K562 (cell line): Measurements from ENCODE around the gene BCO2. TPM values are rescaled to one million over a fixed set of nuclear protein-coding genes. Genes with fewer than 3 reads are reported as not detected.
A peak's percentile ranks its signal among the peaks of the same experiment; 100 is the strongest.

ENCODE experiments used
- ATAC-seq: fragments of 200-7000 bp; cut with Tn5 transposase; 3 replicates; pipeline ENCODE4 v1.9.1; 2020; ENCODE audit warnings: moderate library complexity
- BruUV-seq: library from RNA; stranded (reverse); fragments of 400-500 nt; replicated peaks from 2 replicates; lab custom pipeline; 2021; lab: Mats Ljungman, UMichigan
- CTCF ChIA-PET: fragments of 300-600 bp; formaldehyde crosslinking; extraction: SDS; loops from one replicate; lab custom pipeline; 2021; ENCODE audit warnings: low intra/inter-chr PET ratio; lab: Yijun Ruan, JAX
- POLR2A ChIA-PET: fragments of 300-600, 350-650 bp; sonication (Branson Sonifier 250); formaldehyde crosslinking; extraction: SDS; loops from one replicate; lab custom pipeline; 2021; ENCODE audit warnings: antibody characterized with exemption, inconsistent platforms; lab: Yijun Ruan, JAX
- DNase-seq, 4 experiments: peaks; one replicate each; pipeline versions ENCODE4 v3.0.0 to v3.0.0-alpha.2; 2011 to 2018; ENCODE audit warnings: low spot score in 3 of 4, mixed read lengths in 3 of 4; ENCODE audit errors: extremely low read depth in 1 of 4
- FAIRE-seq: peaks from 2 replicates; lab custom pipeline; 2011; peaks lifted over from hg19 to GRCh38; lab: Jason Lieb, UNC
- H2AFZ ChIP-seq: 2 replicates; pipeline ENCODE4 v1.6.0; 2011; ENCODE audit warnings: low read depth, low read length, control low read depth, inconsistent platforms
- H3K27ac ChIP-seq: fragments of 200-600 bp; 3 replicates; pipeline ENCODE4 v1.8.0; 2011; ENCODE audit warnings: low read depth, mild to moderate bottlenecking, control low read depth, inconsistent platforms, low read length, moderate library complexity, mixed read lengths; ENCODE audit errors: extremely low read depth
- H3K27me3 ChIP-seq, 2 experiments: fragments of 300-600 bp in 1 of 2; 2 replicates in 1 of 2; 3 replicates in 1 of 2; pipeline versions ENCODE4 v1.6.0 to v1.8.0; 2011; ENCODE audit warnings: inconsistent platforms in 2 of 2, low read length in 2 of 2, mild to moderate bottlenecking in 1 of 2, mixed read lengths in 1 of 2, moderate library complexity in 1 of 2; ENCODE audit not compliant: control insufficient read depth in 2 of 2, insufficient read depth in 2 of 2
- H3K36me3 ChIP-seq: fragments of 300-600 bp; 3 replicates; pipeline ENCODE4 v1.8.0; 2011; ENCODE audit warnings: mild to moderate bottlenecking, low read length, inconsistent platforms; ENCODE audit not compliant: control insufficient read depth, insufficient read depth
- H3K4me1 ChIP-seq, 2 experiments: fragments of 200-600 bp in 1 of 2; replicated peaks in 1 of 2; 2 replicates in 1 of 2; 3 replicates in 1 of 2; pipeline versions ENCODE4 v1.5.1 to v1.8.0; 2011; ENCODE audit warnings: inconsistent platforms in 2 of 2, low read length in 2 of 2, mild to moderate bottlenecking in 1 of 2, mixed read lengths in 1 of 2, moderate library complexity in 1 of 2; ENCODE audit not compliant: control insufficient read depth in 2 of 2, insufficient read depth in 2 of 2
- H3K4me2 ChIP-seq: 2 replicates; pipeline ENCODE4 v1.6.1; 2011; ENCODE audit warnings: low read length, control low read depth, inconsistent platforms, mixed read lengths; ENCODE audit not compliant: insufficient read depth
- H3K4me3 ChIP-seq: fragments of 200-600 bp; sonication (generic), shearing (Covaris generic); 2 replicates; pipeline ENCODE4 v1.5.1; 2016; ENCODE audit warnings: control low read depth, inconsistent platforms
- H3K79me2 ChIP-seq: fragments of 200-600 bp; 3 replicates; pipeline ENCODE4 v1.8.0; 2011; ENCODE audit warnings: low read length, inconsistent platforms; ENCODE audit not compliant: control insufficient read depth, insufficient read depth
- H3K9ac ChIP-seq, 2 experiments: 2 replicates each; pipeline versions ENCODE4 v1.6.0 to v1.6.1; 2011; ENCODE audit warnings: low read depth in 2 of 2, low read length in 2 of 2, control low read depth in 1 of 2, inconsistent platforms in 1 of 2, mild to moderate bottlenecking in 1 of 2, mixed read lengths in 1 of 2; ENCODE audit not compliant: insufficient read depth in 1 of 2
- H3K9me1 ChIP-seq: one replicate; pipeline ENCODE4 v1.6.0; 2011; ENCODE audit warnings: inconsistent platforms, mild to moderate bottlenecking, low read length, moderate library complexity; ENCODE audit not compliant: control insufficient read depth, insufficient read depth
- H3K9me3 ChIP-seq: replicated peaks from 2 replicates; pipeline ENCODE4 v1.5.1; 2011; ENCODE audit warnings: low read depth, low read length, inconsistent platforms; ENCODE audit not compliant: control insufficient read depth, insufficient read depth
- H4K20me1 ChIP-seq: replicated peaks from 2 replicates; pipeline ENCODE4 v1.6.1; 2011; ENCODE audit warnings: low read length, inconsistent platforms, mixed read lengths; ENCODE audit not compliant: control insufficient read depth, insufficient read depth
- ATF6 ChIP-seq: sonication (generic); formaldehyde crosslinking; IDR thresholded peaks from 2 replicates; pipeline ENCODE4 v1.4.0; 2020; ENCODE audit warnings: mild to moderate bottlenecking, missing genetic modification reagents
- CEBPB ChIP-seq: fragments of 450-650 bp; IDR thresholded peaks from 2 replicates; pipeline ENCODE4 v1.6.1; 2016; ENCODE audit warnings: missing genetic modification characterization, missing compliant biosample characterization
- CEBPG ChIP-seq, 3 experiments: fragments of 200-800 bp in 1 of 3; sonication (Bioruptor generic) in 1 of 3; sonication (generic) in 1 of 3; formaldehyde crosslinking in 1 of 3; IDR thresholded peaks in 2 of 3; conservative IDR thresholded peaks in 1 of 3; 2 replicates each; pipeline versions ENCODE4 v1.6.1 to v1.8.0; 2016 to 2022; ENCODE audit warnings: missing compliant biosample characterization in 2 of 3, missing genetic modification characterization in 2 of 3, mild to moderate bottlenecking in 1 of 3, missing genetic modification reagents in 1 of 3
- NFIC ChIP-seq: fragments of 450-650 bp; IDR thresholded peaks from 2 replicates; pipeline ENCODE4 v1.6.1; 2017; ENCODE audit warnings: mild to moderate bottlenecking, inconsistent platforms
- PHB ChIP-seq: fragments of 250-450 bp; sonication (Bioruptor Pico); IDR thresholded peaks from 2 replicates; pipeline ENCODE4 v1.5.0; 2021
- WGBS: fragments of 100-300 bp; shearing (Covaris generic); methylation state at CpG from one replicate; pipeline ENCODE4 v1.1.6; 2016; ENCODE audit warnings: low coverage, mixed read lengths; ENCODE audit not compliant: insufficient coverage; ENCODE audit errors: missing lambda C conversion rate; 5-methylcytosine and 5-hydroxymethylcytosine counted together
- in situ Hi-C: fragments of 300-500 bp; cut with MboI; formaldehyde crosslinking; loops from 4 replicates; pipeline ENCODE4 v1.15.0; 2018; ENCODE audit warnings: inconsistent platforms, mixed read lengths
- intact Hi-C: fragments of 100-400 bp; cut with micrococcal nuclease; formaldehyde crosslinking; loops from 2 replicates; pipeline ENCODE4 v1.14.2; 2022
- polyA plus RNA-seq, 8 experiments: library from polyadenylated mRNA; depleted of rRNA in 4 of 8; stranded (reverse) in 5 of 8; unstranded in 3 of 8; fragments of >200 nt; fragmentation: Nextera tagmentation in 2 of 8; fragmentation: Illumina TruSeq in 1 of 8; extraction: Ambion mirVana in 2 of 8; extraction: Trizol in 1 of 8; gene quantifications; 2 replicates each; pipeline versions ENCODE4 v1.2.1 to v1.2.3, GENCODE V29; 2011 to 2014; ENCODE audit warnings: inconsistent platforms in 1 of 8, missing spikeins in 1 of 8
- total RNA-seq, 7 experiments: library from RNA; depleted of rRNA in 6 of 7; stranded (reverse); fragments of >200 nt in 6 of 7; fragmentation: Illumina TruSeq in 2 of 7; extraction: Trizol in 2 of 7; gene quantifications; 2 replicates each; pipeline versions ENCODE4 v1.2.1 to v1.2.3, GENCODE V29; 2011 to 2021; ENCODE audit warnings: low replicate concordance in 1 of 7
- TF ChIP-seq, protein P1 (sequence below): fragments of 450-650 bp; IDR thresholded peaks from 2 replicates; pipeline ENCODE4 v1.6.1; 2018; ENCODE audit not compliant: partially characterized antibody

Gene BCO2
- total and polyA plus RNA-seq, 9 of the 15 experiments (the other 6 are each of a cell fraction or from before 2014, with no cell fraction given): 0.21 to 1.0 (median 0.47) TPM; not detected in 1

GRCh38 chr11:112161012-112161411, 14.3 kb upstream of the BCO2 start:
- Histone ChIP-seq H3K9me3 (no peaks in the 10 kb centered on the region), H2AFZ (no peak overlapping the region), H3K27ac (no peak overlapping the region)
- no peak for FAIRE-seq
- in situ Hi-C loops: no loop called here
- BruUV-seq: no TSS peak
- intact Hi-C loops: no loop called here
- 17% methylated on average over 1 of the region's 1 CpG for WGBS
- no peak for DNase-seq
- CTCF ChIA-PET: no interaction called here
- TF ChIP-seq CEBPB (tag) (peak; percentile 67), PHB (no peak), NFIC (no peak), CEBPG (CRISPR knock-in tag; IDR thresholded peaks at IDR 0.05) (no peak), CEBPG (tag; conservative IDR thresholded peaks at IDR 0.05 in 1 of 2, IDR thresholded peaks at IDR 0.05 in 1 of 2) (peak in 1 of 2 experiments; percentile 64; a peak in 2 of 4 replicates), ATF6 (no peak)
- TF ChIP-seq, protein P1, sequence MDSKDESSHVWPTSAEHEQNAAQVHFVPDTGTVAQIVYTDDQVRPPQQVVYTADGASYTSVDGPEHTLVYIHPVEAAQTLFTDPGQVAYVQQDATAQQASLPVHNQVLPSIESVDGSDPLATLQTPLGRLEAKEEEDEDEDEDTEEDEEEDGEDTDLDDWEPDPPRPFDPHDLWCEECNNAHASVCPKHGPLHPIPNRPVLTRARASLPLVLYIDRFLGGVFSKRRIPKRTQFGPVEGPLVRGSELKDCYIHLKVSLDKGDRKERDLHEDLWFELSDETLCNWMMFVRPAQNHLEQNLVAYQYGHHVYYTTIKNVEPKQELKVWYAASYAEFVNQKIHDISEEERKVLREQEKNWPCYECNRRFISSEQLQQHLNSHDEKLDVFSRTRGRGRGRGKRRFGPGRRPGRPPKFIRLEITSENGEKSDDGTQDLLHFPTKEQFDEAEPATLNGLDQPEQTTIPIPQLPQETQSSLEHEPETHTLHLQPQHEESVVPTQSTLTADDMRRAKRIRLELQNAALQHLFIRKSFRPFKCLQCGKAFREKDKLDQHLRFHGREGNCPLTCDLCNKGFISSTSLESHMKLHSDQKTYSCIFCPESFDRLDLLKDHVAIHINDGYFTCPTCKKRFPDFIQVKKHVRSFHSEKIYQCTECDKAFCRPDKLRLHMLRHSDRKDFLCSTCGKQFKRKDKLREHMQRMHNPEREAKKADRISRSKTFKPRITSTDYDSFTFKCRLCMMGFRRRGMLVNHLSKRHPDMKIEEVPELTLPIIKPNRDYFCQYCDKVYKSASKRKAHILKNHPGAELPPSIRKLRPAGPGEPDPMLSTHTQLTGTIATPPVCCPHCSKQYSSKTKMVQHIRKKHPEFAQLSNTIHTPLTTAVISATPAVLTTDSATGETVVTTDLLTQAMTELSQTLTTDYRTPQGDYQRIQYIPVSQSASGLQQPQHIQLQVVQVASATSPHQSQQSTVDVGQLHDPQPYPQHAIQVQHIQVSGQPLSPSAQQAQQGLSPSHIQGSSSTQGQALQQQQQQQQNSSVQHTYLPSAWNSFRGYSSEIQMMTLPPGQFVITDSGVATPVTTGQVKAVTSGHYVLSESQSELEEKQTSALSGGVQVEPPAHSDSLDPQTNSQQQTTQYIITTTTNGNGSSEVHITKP: no peak
- TF ChIP-seq, all 486 proteins: peak for 2
- ATAC-seq: no peak
- POLR2A ChIA-PET: no interaction called here
- Histone ChIP-seq H3K36me3 (no peaks in the 10 kb centered on the region), H3K9ac (no peak overlapping the region), H3K4me1 (peaks cover 6 to 8% of the 10 kb centered on the region in 2 experiments; a peak in 2 of 5 replicates), H3K79me2 (no peaks in the 10 kb centered on the region), H3K27me3 (no peaks in the 10 kb centered on the region), H3K4me3 (no peak overlapping the region), H3K4me2 (no peak overlapping the region), H3K9me1 (no peaks in the 10 kb centered on the region), H4K20me1 (no peaks in the 10 kb centered on the region)
